ENCODE results near the gene CUTA. TPM values are rescaled to one million over a fixed set of nuclear protein-coding genes. Genes with fewer than 3 reads are reported as not detected.

The CUTA gene
- total and polyA plus RNA-seq, 4 donors = 88.7 to 275 (median 128) TPM

DNA sequence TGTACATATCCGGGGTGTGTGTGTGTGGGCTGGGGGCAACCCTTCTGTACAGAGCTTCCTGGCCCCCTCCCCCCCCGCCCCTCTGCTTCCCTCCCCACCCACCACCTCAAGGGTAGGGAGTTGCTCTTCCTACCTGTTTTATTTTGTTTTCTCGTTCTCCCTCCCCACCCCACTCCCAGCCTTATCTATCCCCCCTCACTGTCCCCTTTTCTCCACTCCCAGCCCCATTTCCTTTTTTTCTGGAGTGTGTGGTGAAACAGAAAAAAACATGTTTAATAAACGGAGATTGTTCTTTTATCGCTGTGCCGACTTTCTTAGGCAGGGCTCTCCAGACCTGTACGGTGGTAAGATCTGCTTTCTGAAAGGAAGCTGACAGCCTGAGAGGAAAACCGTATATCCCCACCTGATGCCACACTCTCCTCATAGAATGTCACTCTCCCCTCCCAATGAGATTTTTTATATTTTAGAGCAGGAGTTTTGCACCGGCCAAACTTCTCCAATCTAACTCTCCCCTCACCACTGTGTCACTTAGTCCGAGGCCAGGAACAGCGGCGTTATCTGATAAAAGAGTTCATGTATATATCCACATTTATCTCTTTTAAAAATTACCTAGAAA, 35.6 kb upstream of the CUTA start:
- Histone ChIP-seq H3K36me3 (ENCODE audit: control insufficient read depth in 4 of 4, insufficient read depth in 4 of 4, low read length in 4 of 4) (peaks cover 0 to 26% (median 12%) of the 10 kb centered on the region in 4 donors), H3K9ac (ENCODE audit: insufficient read depth in 1 of 2, low read length in 2 of 2) (peak overlapping the region; percentile 49 to 89), H3K27ac (ENCODE audit: low read depth in 1 of 2, low read length in 1 of 2) (peak overlapping the region in 1 of 2 donors; percentile 71), H3K4me3 (peak overlapping the region; percentile 75), H3K4me1 (ENCODE audit: control insufficient read depth in 5 of 5, insufficient read depth in 5 of 5, low read length in 5 of 5) (peaks cover 5 to 10% (median 6%) of the 10 kb centered on the region in 5 donors), H3K27me3 (ENCODE audit: control insufficient read depth in 3 of 3, insufficient read depth in 3 of 3, low read length in 2 of 3) (no peaks in the 10 kb centered on the region), H3K9me3 (ENCODE audit: control insufficient read depth in 4 of 4, insufficient read depth in 3 of 4, low read length in 3 of 4) (peaks cover 0 to 2% (median under 1%) of the 10 kb centered on the region in 4 donors)
- no peak for ATAC-seq (ENCODE audit: insufficient read depth, low FRiP score)
- DNase-seq = peak in 1 of 3 donors; percentile 19
- TF ChIP-seq, protein P1, sequence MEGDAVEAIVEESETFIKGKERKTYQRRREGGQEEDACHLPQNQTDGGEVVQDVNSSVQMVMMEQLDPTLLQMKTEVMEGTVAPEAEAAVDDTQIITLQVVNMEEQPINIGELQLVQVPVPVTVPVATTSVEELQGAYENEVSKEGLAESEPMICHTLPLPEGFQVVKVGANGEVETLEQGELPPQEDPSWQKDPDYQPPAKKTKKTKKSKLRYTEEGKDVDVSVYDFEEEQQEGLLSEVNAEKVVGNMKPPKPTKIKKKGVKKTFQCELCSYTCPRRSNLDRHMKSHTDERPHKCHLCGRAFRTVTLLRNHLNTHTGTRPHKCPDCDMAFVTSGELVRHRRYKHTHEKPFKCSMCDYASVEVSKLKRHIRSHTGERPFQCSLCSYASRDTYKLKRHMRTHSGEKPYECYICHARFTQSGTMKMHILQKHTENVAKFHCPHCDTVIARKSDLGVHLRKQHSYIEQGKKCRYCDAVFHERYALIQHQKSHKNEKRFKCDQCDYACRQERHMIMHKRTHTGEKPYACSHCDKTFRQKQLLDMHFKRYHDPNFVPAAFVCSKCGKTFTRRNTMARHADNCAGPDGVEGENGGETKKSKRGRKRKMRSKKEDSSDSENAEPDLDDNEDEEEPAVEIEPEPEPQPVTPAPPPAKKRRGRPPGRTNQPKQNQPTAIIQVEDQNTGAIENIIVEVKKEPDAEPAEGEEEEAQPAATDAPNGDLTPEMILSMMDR (IDR thresholded peaks at IDR 0.05; ENCODE audit: control extremely low read depth, extremely low read depth) = no peak
- 0 to 1% methylated on average over 12 of the region's 12 CpGs for WGBS, 2 donors

DNA sequence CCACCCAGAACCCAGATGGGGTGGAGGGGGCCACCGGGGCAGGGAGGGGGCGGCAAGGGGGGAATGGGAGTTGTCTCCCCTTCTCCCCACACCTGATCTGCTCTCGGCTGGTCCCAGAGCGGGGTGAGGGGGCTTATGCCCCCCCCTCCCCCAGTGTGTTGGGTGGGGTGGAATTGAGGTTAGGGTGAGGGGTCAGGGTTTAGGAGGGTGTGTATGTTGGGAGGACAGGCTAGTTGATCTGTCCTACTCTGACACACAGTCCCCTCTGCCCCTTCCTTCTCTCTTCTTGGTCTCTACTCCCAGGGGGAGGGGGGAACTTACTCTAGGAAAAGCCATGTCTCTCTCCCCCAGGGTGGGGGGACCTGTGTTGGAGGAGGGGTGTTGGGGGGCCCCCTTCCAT, 34.6 kb upstream of the CUTA start:
- H3K4me1 ChIP-seq (ENCODE audit: control insufficient read depth in 5 of 5, insufficient read depth in 5 of 5, low read length in 5 of 5) = peaks cover 5 to 10% (median 6%) of the 10 kb centered on the region in 5 donors
- ATAC-seq (ENCODE audit: insufficient read depth, low FRiP score) (no peak), DNase-seq (no peak)
- H3K4me3 ChIP-seq = no peak overlapping the region
- peaks cover 0 to 33% (median 16%) of the 10 kb centered on the region in 4 donors for H3K36me3 ChIP-seq (ENCODE audit: control insufficient read depth in 4 of 4, insufficient read depth in 4 of 4, low read length in 4 of 4)
- TF ChIP-seq, protein P1 (IDR thresholded peaks at IDR 0.05; ENCODE audit: control extremely low read depth, extremely low read depth) = no peak
- WGBS, 2 donors = 89 to 100% methylated on average over 1 to 4 of the region's 4 CpGs
- no peak overlapping the region for H3K9ac ChIP-seq (ENCODE audit: insufficient read depth in 1 of 2, low read length in 2 of 2)
- peaks cover 0 to 2% (median under 1%) of the 10 kb centered on the region in 4 donors for H3K9me3 ChIP-seq (ENCODE audit: control insufficient read depth in 4 of 4, insufficient read depth in 3 of 4, low read length in 3 of 4)
- H3K27me3 ChIP-seq (ENCODE audit: control insufficient read depth in 3 of 3, insufficient read depth in 3 of 3, low read length in 2 of 3) = no peaks in the 10 kb centered on the region
- no peak overlapping the region for H3K27ac ChIP-seq (ENCODE audit: low read depth in 1 of 2, low read length in 1 of 2)

DNA sequence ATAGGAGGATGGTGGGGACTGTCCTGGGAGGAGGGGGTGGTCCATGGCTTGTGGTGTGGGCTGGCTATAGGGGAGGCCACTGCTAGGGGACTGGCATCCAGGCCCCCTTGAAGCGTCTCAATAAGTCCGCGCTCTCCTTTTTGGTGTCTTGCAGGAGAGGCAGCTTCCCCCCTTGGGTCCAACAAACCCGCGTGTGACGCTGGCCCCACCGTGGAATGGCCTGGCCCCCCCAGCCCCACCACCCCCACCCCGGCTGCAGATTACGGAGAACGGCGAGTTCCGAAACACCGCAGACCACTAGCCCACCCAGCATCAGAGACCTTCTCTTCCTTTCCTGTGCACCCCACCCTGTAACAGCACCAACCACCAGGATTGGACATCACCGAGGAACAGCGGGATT, 33.7 kb upstream of the CUTA start:
- Histone ChIP-seq H3K27me3 (ENCODE audit: control insufficient read depth in 3 of 3, insufficient read depth in 3 of 3, low read length in 2 of 3) (no peaks in the 10 kb centered on the region), H3K4me3 (no peak overlapping the region), H3K36me3 (ENCODE audit: control insufficient read depth in 4 of 4, insufficient read depth in 4 of 4, low read length in 4 of 4) (peaks cover 0 to 28% (median 13%) of the 10 kb centered on the region in 4 donors), H3K27ac (ENCODE audit: low read depth in 1 of 2, low read length in 1 of 2) (no peak overlapping the region), H3K9me3 (ENCODE audit: control insufficient read depth in 4 of 4, insufficient read depth in 3 of 4, low read length in 3 of 4) (no peaks in the 10 kb centered on the region), H3K9ac (ENCODE audit: insufficient read depth in 1 of 2, low read length in 2 of 2) (no peak overlapping the region), H3K4me1 (ENCODE audit: control insufficient read depth in 5 of 5, insufficient read depth in 5 of 5, low read length in 5 of 5) (peaks cover 5 to 10% (median 6%) of the 10 kb centered on the region in 5 donors)
- TF ChIP-seq, protein P1 (IDR thresholded peaks at IDR 0.05; ENCODE audit: control extremely low read depth, extremely low read depth) = no peak
- no peak for DNase-seq
- WGBS, 2 donors = 93 to 96% methylated on average over 7 to 15 of the region's 15 CpGs
- no peak for ATAC-seq (ENCODE audit: insufficient read depth, low FRiP score)

Data from lung (tissue), 12 donors.